GM12891 (cell line): ENCODE data around the gene ATP6V0E2.

ENCODE experiments used
- PAX5 ChIP-seq: IDR thresholded peaks from 2 replicates; pipeline ENCODE4 v1.6.1; 2011; ENCODE audit warnings: low read length, moderate library complexity, mild to moderate bottlenecking; ENCODE audit not compliant: insufficient read depth, severe bottlenecking
- POLR2A ChIP-seq: IDR thresholded peaks from 2 replicates; pipeline ENCODE4 v1.6.1; 2011; ENCODE audit warnings: low read depth, low read length, control low read depth
- POLR2AphosphoS5 ChIP-seq: IDR thresholded peaks from 2 replicates; pipeline ENCODE4 v1.6.1; 2011; ENCODE audit warnings: low read depth, low read length, control low read depth
- POU2F2 ChIP-seq: IDR thresholded peaks from 2 replicates; pipeline ENCODE4 v1.6.1; 2011; ENCODE audit warnings: low read depth, mild to moderate bottlenecking, control low read depth, low read length, moderate library complexity
- SPI1 ChIP-seq: IDR thresholded peaks from 2 replicates; pipeline ENCODE4 v1.6.1; 2011; ENCODE audit warnings: low read depth, low read length, control low read depth
- TAF1 ChIP-seq: IDR thresholded peaks from 2 replicates; pipeline ENCODE4 v1.6.1; 2011; ENCODE audit warnings: low read depth, low read length, control low read depth

DNA sequence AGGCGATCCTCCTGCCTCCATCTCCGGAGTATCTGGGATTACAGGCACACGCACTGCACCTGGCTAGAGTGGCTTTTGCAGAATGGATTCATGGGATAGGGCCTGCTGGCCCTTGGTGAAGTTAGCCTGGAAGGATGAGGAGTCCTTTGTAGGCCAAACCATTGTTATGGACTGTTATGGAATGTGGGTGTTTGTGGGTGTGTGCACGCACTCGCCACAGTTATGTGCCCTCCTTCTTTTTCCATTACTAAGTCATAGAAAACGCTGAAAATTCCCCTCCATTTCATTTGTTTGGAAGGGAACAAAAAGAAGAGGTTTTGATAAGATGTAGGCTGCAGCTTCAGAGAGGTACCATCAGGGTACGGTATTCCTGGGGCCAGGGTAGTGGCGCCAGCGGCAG, 20.6 kb upstream of the ATP6V0E2 start:
- TF ChIP-seq POLR2AphosphoS5 (no peak), POLR2A (no peak), TAF1 (no peak), POU2F2 (no peak), SPI1 (no peak), PAX5 (no peak)
